GM21619 (cell line): ENCODE results near the gene SYNGR1.
"Not testable (repeated sequence)": the region's sequence is repeated elsewhere in the genome, so short reads cannot be mapped to it uniquely, and the experiment has no call there.

ENCODE experiments used
- ATAC-seq: cut with Tn5 transposase; IDR thresholded peaks from one replicate; pipeline ENCODE4 v1.9.1; 2021; ENCODE audit not compliant: unreplicated experiment

SYNGR1 gene

DNA sequence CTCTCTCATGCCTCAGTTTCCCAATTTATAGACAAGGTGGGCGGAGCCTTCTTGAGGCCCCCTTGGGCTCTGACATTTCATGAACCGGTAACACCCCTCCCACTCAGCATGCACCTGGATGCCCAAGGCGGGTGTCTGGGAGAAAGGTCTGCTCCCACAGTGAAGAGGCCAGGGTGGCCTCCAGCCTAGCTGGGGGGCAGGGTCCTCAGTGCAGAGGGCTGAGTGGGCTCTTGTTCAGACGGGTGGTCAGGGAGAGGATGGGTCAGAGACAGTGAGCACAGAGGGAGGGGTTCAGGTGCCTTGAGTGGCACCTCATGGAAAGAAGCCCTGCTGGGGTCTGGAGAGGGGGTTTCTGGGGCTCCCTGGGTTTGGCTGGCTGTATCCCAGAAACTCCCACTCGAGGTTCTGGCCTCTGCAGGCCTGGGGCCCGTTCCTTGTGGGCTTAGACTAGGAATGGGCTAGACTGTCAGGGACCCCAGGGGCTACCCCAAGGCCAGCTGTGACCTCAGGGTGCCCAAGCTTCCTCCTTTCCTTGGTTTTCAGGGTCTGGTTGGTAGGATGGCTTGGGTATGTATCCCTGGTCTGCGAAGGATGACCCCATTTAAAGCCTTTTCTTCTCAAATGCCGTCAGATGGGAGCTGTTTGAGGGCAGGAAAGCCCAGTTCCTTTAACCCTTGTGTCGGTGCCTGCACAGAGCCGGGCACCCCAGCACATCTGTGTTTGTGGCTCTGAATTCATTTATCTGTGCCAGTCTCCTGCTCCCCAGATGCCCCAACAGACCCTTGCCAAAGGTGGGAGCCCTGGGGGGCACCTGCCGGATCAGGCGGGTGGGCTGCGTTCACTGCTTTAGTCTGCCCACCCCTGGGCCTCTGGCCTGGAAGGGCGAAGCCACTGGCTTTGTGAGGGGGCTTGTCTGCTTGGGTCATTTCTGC, 1.2 kb downstream of the SYNGR1 start:
- ATAC-seq = no peak

DNA sequence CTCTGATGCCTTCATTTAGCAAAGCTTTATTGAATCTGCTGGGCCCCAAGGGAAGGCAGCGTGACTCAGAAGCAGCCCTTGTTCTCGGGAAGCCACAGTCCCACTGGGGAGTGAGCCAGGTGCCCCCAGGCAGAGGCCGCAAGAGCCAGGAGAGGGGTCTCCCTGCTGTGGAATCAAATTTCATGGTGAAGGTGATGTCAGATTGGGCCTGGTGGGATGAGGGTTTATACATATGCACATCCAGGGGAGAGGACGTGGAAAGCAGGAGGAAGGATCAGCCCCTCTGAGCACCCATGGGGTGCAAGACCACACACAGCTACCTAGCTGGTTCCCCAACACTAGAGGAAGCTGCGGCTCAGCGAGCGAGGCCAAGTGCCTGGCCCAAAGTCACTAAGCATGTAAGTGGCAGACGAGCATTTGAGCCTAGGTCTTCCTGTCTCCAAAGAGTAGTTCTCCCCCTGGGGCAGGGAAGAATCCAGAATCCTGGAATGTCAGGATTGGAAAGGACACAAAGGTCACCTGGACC, 2.0 kb downstream of the SYNGR1 start:
- no peak for ATAC-seq

DNA sequence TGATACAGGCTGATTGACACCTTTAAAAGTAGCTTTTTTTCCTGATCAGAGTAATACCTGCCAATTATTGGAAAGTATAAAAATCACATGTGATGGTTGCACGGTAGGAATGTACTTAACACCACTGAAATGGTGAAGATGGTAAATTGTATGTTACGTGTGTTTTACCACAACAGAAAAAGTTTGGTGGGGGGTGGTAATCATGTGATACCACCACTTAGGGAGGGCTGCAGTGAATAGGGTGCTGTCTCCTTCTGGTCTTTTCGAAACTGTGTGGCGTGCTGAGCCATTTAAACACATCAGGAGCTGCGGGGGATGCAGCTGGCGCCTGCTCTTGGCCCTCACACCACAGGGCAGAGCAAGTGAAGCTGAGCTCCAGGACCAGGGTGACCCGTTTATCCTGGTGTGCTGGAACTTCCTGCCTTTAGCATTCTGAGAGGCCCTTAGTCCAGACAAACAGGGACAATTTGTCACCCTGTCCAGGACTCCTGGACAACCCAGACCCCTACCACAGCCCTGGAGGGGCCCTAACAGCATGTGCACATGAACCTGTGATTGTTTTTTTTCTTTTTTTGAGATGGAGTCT, 2.6 kb downstream of the SYNGR1 start:
- ATAC-seq = no peak

DNA sequence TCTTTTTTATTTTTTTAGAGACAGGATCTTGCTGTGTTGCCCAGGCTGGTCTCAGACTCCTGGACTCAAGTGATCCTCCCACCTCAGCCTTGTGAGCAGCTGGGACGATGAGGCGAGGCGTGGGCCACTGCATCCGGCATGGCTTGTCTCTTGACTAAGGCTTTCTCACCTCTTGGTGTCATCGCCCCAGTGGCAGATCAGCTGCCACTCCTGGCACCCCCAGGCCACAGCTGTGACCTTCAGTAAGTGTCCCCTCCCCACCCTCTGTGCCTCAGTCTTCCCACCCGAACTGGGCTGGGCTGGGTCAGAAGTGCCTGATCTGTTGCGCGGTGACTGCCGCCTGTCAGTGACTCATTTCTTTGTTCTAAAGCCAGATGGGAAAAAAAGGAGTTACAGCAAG, 3.6 kb downstream of the SYNGR1 start:
- ATAC-seq = no peak

DNA sequence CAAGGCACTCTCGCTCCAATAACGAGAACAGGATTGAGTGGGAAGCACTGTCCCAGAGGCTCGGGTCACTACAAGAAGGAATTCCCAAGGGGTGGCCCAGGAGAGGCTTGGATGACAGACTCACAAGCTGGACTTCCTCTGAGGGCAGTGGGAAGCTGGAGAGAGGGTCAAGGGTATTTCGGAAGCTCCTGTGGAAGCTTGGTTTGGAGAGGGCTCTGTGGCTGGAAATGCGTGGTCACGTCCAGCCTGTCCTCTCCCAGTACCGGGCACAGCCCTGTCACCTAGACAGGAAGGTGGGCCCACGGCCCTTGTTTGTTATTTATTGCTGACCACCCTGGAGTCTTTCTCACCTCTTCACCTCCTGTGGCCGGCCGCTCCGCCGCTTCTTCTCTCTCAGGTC, 5.3 kb downstream of the SYNGR1 start:
- ATAC-seq = no peak

DNA sequence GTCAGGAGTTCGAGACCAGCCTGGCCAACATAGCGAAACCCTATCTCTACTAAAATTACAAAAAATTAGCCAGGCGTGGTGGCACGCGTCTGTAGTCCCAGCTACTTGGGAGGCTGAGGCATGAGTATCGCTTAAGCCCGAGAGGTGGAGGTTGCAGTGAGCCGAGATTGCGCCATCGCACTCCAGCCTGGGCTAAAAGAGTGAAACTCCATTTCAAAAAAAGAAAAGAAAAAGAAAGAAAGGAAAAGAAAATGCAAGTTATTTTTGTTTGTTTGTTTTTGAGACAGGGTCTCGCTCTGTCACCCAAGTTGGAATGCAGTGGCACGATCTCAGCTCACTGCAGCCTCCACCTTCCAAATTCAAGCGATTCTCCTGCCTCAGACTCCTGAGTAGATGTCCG, 6.0 kb downstream of the SYNGR1 start:
- ATAC-seq = not testable (repeated sequence)

DNA sequence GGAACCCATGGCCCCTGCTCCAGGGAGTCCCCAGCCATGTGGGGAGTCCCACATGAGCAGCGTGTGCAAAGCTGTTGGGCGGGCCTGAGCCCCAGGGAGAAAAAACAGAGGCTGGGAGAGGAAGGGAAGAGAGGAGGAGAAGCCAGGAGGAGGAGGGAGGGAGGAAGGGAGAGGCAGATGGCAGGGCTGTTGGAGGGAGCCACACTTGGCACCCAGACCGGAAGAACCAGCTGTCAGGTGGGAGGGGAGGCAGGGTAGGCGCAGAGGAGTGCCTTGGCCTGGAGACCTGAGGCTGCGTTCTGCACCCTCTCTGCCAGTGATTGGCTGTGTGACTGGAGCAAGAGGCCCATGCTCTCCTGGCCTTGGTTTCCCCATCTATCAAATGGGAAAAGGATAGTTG, 6.7 kb downstream of the SYNGR1 start:
- no peak for ATAC-seq

DNA sequence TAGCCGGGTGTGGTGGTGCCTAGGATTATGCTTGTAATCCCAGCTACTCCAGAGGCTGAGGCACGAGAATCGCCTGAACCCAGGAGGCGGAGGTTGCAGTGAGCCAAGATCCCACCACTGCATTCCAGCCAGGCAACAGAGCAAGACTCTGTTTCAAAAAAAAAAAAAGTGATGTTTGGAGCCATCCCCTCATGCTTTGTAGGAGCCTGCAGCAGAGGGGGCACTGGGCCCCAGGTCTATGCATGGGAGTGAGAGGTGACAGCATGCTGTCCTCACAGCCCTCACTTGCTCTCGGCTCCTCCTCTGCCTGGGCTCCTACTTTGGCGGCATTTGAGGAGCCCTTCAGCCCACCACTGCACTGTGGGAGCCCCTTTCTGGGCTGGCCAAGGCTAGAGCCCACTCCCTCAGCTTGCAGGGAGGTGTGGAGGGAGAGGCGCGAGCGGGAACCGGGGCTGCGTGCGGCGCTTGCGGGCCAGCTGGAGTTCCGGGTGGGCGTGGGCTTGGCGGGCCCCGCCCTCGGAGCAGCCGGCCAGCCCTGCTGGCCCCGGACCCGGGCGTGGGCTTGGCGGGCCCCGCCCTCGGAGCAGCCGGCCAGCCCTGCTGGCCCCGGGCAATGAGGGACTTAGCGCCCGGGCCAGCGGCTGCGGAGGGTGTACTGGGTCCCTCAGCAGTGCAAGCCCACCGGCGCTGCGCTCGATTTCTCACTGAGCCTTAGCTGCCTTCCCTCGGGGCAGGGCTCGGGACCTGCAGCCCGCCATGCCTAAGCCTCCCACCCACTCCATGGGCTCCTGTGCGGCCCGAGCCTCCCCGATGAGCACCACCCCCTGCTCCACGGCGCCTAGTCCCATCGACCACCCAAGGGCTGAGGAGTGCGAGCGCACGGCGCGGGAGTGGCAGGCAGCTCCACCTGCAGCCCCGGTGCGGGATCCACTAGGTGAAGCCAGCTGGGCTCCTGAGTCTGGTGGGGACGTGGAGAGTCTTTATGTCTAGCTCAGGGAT, 7.6 kb downstream of the SYNGR1 start:
- ATAC-seq = not testable (repeated sequence)

DNA sequence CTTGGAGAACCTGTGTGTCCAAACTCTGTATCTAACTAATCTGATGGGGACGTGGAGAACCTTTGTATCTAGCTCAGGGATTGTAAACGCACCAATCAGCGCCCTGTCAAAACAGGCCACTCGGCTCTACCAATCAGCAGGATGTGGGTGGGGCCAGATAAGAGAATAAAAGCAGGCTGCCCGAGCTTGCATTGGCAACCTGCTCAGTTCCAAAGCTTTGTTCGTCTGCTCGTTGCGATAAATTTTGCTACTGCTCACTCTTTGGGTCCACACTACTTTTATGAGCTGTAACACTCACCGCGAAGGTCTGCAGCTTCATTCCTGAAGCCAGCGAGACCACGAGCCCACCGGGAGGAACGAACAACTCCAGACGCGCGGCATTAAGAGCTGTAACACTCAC, 8.4 kb downstream of the SYNGR1 start:
- not testable (repeated sequence) for ATAC-seq

DNA sequence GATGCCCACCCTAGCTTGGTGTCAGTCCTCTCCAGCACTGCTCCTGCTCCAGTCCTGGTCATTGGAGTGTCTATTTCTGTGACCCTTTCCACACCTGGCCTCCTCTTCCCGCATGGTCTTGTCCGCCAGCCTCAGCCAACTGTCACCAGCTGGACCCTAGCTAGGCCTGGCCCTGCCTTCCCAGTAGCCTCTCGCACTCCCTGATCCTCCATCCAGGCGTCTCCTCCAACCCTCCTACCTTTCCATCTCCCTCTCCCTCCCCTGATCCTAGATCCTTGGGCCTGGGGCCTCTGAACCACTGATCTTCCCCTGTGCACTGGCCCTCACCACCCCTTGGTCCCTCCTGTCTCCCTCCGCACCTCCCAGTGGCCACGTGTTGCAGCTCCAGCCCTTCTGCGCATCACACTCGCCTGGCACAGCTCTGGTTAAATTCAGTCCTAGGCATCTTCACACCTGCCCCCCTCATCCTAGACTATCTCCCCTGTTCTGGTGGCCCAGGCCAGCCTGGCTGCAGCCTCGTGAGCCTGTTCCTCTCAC, 9.9 kb downstream of the SYNGR1 start:
- no peak for ATAC-seq

DNA sequence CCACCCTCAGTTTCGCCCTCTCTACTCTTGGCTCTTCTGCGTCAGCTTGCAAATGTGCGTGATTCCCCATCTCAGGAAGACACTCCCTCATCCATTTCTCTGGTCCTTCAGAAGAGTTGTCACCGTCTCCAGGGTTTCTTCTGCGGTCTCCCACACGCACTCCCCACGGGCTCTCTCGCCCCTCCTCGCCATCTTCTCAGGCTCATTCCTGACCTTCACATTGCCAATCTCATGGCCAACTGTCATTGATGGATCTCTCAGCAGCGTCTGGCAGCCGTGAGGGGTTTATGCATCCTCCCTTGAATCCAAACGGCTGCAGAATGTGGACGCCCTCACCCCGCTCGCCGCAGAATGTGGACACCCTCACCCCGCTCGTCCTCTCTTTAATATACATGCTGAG, 10.5 kb downstream of the SYNGR1 start:
- ATAC-seq = no peak

DNA sequence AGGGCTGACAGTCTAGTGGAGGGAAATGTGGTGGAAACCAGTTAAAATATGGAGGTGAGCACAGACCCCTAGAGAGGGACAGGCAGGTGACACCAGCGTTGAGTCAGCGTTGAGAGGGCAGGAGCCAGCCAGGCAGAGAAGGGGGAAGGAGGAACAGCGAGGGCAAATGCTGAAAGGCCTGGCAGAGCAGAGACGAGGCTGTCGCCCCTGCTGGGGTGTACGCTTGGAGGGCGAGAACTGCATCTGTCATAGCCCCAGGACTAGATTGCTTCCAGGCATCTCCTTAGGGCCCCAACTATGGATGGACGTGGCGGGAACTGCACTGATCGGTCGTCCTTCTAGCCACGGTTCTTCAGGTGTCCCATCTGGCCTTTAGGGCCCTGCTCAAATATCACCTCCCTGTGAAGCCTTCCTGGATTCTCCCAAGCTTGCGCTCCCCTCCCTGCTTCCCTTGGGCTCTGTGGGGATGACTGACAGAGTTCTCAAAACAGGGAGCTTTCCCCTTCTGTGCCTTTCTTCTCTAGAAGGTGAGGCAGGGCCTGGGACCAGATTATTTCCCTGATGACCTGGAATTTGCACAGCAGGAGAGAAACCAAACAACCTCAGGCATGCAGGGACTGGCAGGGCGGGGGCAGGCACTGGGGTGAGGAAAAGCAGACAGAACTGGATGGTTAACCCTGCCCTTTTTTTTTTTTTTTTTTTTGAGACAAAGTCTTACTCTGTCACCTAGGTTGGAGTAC, 11.1 kb downstream of the SYNGR1 start:
- ATAC-seq = no peak

DNA sequence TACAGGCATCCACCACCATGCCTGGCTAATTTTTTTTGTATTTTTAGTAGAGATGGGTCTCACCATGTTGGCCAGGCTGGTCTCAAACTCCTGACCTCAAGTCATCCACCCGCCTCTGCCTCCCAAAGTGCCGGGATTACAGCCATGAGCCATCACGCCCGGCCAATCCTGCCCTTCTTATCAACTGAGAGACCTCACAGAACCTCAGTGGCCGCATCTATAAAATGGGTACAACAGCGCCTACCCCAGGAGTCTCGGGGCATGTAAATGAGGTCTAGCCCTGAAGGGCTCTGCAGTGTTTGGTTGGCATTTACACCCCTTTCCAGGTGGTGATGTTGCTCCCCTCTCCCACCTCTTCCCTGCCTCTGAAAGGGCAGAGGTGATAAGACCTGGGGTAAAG, 11.7 kb downstream of the SYNGR1 start:
- ATAC-seq = no peak

DNA sequence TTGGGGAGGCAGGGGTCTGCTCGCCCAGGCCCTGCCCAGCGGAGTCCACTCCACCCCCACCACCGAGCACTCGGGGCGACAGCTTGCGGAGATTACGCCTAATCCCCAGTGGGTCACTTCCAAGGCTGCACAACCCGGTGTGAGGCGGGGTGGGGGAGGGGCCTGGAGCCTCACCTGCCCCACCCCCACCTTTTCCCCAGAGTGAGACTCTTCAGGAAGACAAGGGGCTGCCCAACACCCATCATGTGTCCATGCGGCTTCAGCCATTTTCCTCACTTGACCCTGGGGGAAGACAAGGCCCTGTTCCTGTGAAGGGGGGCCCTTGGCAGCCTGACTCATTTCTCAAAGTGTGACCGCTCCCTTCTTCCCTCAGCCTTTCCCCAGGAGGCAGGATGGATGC, 12.5 kb downstream of the SYNGR1 start:
- ATAC-seq = no peak

DNA sequence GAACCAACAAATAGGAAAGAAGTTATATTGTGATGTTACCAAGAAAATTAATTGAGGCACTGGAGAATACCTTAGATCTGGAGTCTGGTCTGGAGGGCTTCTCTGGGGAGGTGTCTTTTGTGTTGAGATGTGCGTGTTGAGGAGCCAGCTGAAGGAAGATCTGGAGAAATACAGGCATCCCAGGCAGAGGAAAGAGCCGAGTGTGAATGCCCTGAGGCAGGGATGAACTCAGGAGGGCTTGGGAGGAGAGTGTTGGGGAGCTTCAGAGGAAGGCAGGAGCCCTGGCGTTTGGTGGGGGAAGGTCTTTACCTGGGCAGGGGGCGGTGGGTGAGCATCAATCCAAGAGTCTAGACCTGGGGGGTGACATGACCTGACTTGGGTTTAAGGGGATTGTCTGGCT, 13.1 kb downstream of the SYNGR1 start:
- no peak for ATAC-seq

DNA sequence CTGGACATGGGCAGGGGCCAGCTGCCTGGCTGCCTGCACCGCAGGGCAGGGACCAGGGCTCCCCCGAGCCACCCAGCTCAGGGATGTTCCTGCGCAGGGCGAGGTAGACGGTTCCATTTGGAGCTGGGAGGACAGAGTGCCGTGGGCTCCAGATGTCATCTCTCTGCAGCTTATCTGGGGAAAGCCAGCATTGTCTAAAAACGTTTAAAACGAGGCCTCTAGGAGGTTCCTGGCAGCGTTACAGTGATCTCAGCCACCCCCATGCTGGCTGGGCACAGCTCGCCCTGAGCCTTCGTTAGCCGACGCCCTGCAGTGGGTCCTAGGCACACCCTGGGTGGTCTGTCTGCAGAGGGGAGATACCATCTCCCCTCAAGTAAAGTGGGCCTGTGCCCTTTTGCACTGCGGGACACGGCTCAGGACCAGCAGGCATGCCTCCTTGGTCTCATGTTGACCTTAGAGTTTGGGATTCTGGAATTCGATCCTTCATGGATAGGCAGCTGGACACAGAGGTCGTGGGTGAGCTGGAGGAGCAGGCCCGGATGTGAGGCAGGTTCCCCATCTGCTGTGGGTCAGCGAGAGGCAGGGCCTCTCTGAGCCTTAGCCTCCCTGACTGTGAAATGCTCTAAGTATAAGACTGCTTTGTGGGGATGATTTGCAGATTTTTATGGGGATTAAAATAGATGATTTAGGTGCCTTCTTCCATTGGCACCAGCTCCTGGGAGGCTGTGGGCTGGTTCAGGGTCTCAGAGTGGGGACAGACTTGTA, 14.1 kb downstream of the SYNGR1 start:
- ATAC-seq = no peak

DNA sequence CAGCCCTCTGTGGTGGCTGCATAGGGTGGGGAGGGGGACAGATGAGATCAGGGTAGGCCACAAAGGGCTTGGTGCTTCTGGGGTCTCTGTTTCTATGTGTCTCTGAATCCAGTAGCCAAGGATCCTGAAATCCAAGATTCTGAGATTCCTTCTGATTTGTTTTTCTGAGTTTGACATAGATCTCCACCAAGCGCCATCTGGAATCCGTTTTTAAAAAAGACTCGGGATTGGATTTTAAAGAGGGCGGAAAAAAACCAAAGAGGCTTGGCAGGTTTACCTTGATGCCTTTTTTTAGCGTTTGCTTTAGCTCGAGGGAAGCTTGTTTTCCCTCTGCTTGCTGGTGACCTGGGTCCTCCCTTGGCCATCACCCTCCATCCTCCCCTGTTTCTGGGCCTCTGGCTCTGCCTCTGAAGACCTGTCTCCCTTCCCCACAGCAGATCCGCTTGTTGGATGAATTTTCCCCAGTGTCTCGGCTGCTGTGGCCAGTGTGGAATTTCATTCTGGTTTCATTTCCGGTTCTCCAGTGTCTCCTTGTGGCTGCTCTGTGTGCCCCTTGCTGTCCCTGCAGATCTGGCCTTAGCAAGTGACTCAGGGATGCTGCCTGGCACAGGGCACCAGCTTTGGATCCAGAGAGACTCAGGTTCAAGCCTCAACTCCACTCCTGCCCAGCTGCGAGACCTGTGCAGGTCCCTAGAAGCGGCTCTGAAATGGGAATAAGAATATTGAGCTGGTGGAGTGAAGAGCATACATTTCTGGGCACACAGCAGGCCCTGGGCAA, 15.1 kb downstream of the SYNGR1 start:
- ATAC-seq = no peak

DNA sequence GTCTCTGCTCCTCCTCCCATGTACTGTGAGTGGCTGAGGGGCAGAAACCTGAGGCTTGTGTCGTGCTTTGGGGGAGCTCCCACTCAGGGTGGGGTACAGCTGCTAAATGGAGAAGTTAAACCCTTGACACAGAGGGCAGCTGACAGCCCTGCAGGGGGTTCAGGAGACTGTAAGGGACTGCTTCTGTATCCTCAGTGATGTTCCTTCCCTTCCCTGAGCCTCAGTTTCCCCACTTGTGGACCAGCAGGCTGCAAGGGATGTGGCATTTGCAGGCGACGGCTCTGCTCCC, 15.6 kb downstream of the SYNGR1 start:
- no peak for ATAC-seq

DNA sequence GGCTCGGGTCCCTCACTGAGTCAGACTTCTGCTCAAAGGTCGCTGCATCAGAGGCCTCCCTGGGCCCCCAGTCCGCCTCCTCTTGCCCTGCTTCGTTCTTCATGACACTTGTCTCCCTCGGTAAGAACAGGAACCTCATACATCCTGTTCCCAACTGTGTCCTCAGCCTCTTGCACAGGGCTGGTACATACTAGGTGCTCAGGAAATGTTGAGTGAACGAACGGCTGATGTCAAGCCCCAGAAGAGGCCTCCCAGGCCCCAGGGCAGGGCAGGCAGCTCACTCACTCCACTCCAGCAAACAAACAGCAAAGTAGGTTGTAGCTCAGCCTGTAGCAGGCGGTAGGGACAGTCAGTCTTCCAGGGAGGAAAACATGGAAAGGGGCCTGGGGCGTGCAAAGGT, 17.2 kb downstream of the SYNGR1 start:
- ATAC-seq = no peak
